ENCODE measurements around the gene TBX4.
"Not testable (repeated sequence)": the region's sequence is repeated elsewhere in the genome, so short reads cannot be mapped to it uniquely, and the experiment has no call there.

Gene TBX4

DNA sequence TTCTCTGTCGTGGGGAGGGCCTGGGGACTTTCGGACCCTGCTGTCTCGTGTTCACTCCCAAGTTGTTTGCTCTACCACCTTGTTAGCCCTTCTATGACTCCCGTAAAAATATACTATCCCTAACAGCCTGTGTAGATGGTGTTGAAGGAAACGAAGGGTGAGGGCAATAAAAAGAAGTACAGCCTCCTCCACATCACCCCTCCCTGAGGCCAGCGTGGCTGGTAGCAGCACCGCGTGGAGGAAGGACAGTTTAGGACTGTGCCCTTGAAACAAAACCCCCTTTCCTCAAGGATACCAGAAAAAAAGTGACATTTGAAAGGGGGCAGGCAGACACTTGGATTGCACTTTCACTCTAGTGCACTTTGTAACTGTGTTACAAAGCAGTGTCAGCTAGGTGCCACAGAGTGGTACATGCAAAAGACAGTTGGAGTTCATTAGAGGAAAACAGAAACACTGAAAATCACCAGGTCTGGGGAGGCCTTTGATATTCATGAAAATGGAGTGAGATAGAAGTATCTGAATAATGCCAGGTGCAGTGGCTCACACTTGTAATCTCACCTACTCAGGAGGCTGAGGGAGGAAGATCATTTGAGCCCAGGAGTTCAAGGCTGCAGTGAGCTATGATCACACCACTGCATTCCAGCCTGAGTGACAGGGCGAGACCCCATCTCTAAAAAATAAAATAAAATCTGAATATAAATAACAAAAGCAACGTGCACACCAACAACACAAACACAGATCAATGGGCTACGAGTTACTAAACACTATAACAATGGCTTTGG, 53.8 kb downstream of the TBX4 start:
- DNase-seq (ENCODE audit: low read depth): no peak
- H3K4me3 ChIP-seq (replicated peaks; ENCODE audit: low read depth, low read length): no peak overlapping the region
- TF ChIP-seq, protein P1, sequence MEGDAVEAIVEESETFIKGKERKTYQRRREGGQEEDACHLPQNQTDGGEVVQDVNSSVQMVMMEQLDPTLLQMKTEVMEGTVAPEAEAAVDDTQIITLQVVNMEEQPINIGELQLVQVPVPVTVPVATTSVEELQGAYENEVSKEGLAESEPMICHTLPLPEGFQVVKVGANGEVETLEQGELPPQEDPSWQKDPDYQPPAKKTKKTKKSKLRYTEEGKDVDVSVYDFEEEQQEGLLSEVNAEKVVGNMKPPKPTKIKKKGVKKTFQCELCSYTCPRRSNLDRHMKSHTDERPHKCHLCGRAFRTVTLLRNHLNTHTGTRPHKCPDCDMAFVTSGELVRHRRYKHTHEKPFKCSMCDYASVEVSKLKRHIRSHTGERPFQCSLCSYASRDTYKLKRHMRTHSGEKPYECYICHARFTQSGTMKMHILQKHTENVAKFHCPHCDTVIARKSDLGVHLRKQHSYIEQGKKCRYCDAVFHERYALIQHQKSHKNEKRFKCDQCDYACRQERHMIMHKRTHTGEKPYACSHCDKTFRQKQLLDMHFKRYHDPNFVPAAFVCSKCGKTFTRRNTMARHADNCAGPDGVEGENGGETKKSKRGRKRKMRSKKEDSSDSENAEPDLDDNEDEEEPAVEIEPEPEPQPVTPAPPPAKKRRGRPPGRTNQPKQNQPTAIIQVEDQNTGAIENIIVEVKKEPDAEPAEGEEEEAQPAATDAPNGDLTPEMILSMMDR (IDR thresholded peaks at IDR 0.05; ENCODE audit: low read length, missing control alignments): no peak

DNA sequence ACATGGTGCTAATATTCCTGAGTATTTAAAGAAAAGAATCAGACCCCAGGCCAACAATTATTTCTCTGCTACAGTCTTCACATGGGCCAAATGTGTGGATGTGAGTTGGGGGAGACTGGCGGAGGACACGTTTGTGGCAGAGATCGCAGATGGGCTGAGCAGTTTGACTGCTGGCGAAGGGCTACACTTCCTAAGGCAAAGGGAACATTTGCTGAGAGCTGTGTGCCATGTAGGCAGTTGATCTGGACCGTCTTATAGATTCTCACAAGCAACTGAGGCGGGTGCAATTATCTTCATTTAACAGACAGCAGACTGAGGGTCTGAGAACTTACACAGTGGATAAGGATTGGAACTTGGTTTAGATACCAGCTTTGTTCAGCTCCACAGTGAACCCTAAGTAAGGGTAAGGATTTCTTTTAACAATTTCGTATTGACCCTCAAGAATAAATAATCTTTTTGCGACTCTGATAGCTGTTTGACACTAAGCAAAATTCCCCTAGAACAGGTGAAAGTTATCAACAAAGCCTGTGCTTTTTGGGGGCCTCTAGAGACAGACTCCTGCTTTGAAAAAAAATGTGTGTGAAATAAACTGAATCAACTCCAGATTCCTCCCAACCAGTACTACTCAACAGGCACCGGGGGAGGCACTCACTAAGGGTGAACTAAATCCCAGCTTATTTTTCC, 55.3 kb downstream of the TBX4 start:
- TF ChIP-seq, protein P1 (IDR thresholded peaks at IDR 0.05; ENCODE audit: low read length, missing control alignments): no peak
- no peak overlapping the region for H3K4me3 ChIP-seq (replicated peaks; ENCODE audit: low read depth, low read length)
- DNase-seq (ENCODE audit: low read depth): no peak

GRCh38 chr17:61508912-61509311, 56.7 kb downstream of the TBX4 start:
- no peak overlapping the region for H3K4me3 ChIP-seq (replicated peaks; ENCODE audit: low read depth, low read length)
- DNase-seq (ENCODE audit: low read depth): no peak
- TF ChIP-seq, protein P1 (IDR thresholded peaks at IDR 0.05; ENCODE audit: low read length, missing control alignments): no peak

DNA sequence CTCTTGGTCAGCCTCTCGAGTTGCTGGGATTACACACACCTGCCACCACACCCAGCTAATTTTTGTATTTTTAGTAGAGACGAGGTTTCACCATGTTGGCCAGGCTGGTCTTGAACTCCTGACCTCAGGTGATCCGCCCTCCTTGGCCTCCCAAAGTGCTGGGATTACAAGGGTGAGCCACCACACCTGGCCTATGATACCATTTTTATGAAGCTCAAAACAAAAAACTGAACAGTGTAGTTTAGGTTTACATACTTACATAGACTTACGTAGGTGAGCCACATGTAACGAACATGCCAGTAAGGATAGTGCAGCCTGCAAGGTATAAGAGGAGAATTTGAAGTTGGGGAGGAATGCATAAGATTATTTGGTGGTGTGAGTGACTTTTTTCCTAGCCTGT, 57.2 kb downstream of the TBX4 start:
- not testable (repeated sequence) for H3K4me3 ChIP-seq (replicated peaks; ENCODE audit: low read depth, low read length); DNase-seq (ENCODE audit: low read depth)

- TF ChIP-seq, protein P1 (IDR thresholded peaks at IDR 0.05; ENCODE audit: low read length, missing control alignments): no peak
Measured at GRCh38 chr17:61510237-61510636, 58.0 kb downstream of the TBX4 start.

GRCh38 chr17:61510991-61511390, 58.8 kb downstream of the TBX4 start:
- TF ChIP-seq, protein P1 (IDR thresholded peaks at IDR 0.05; ENCODE audit: low read length, missing control alignments): no peak
- no peak for DNase-seq (ENCODE audit: low read depth)
- no peak overlapping the region for H3K4me3 ChIP-seq (replicated peaks; ENCODE audit: low read depth, low read length)

More at GRCh38 chr17:61510237-61510636, 58.0 kb downstream of the TBX4 start:
- H3K4me3 ChIP-seq (replicated peaks; ENCODE audit: low read depth, low read length): no peak overlapping the region
- no peak for DNase-seq (ENCODE audit: low read depth)

DNA sequence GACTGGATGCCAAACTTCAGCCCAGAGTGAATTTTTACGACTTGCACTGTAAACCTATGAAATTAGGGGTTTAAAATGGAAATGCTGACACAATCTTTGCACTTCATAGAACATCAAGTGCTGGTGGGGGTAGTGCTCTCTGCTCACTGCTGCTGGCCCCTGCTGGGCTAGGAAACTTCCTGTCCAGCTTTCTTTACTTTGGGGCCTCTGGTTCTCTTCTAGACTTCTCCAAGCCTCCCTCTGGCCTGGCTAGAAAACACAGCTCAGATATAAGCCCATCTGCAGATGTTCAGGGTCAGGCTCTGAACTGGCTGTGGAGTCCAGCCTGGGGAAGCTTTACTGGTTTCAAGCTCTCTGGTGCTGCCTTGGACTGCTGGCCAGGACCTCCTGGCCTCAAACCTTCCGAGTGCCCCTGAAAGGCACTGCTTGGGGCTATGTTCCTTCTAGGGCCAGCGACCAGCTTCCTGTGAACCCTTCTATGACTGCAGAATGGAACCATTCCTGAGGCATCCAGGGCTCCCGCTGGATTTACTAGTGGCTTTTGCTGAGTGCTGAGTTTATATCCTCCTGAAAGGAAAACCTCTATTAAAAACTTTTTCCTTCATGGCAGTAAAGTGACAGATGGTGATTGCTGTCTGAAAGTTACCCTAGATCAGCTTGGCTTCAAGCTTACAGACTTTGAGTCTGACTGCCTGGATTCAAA, 59.4 kb downstream of the TBX4 start:
- no peak overlapping the region for H3K4me3 ChIP-seq (replicated peaks; ENCODE audit: low read depth, low read length)
- no peak for DNase-seq (ENCODE audit: low read depth)
- TF ChIP-seq, protein P1 (IDR thresholded peaks at IDR 0.05; ENCODE audit: low read length, missing control alignments): no peak

All from fibroblast of pulmonary artery (primary cell).